ENCODE data around the gene SLC25A3.

The SLC25A3 gene

GRCh38 chr12:98653866-98654493, 60.5 kb downstream of the SLC25A3 start:
- in situ Hi-C loops (cut with HindIII; ENCODE audit: low sequenced_read_pairs): no loop called here
